K562 (cell line): ENCODE results near the gene LRP1. TPM values are rescaled to one million over a fixed set of nuclear protein-coding genes. Genes with fewer than 3 reads are reported as not detected.

Source experiments
- ATAC-seq: fragments of 200-7000 bp; cut with Tn5 transposase; 3 replicates; pipeline ENCODE4 v1.9.1; 2020; ENCODE audit warnings: moderate library complexity
- BruUV-seq: library from RNA; stranded (reverse); fragments of 400-500 nt; replicated peaks from 2 replicates; lab custom pipeline; 2021; lab: Mats Ljungman, UMichigan
- CTCF ChIA-PET: fragments of 300-600 bp; formaldehyde crosslinking; extraction: SDS; loops from one replicate; lab custom pipeline; 2021; ENCODE audit warnings: low intra/inter-chr PET ratio; lab: Yijun Ruan, JAX
- POLR2A ChIA-PET: fragments of 300-600, 350-650 bp; sonication (Branson Sonifier 250); formaldehyde crosslinking; extraction: SDS; loops from one replicate; lab custom pipeline; 2021; ENCODE audit warnings: antibody characterized with exemption, inconsistent platforms; lab: Yijun Ruan, JAX
- DNase-seq, 4 experiments: peaks; one replicate each; pipeline versions ENCODE4 v3.0.0 to v3.0.0-alpha.2; 2011 to 2018; ENCODE audit warnings: low spot score in 3 of 4, mixed read lengths in 3 of 4; ENCODE audit errors: extremely low read depth in 1 of 4
- FAIRE-seq: peaks from 2 replicates; lab custom pipeline; 2011; peaks lifted over from hg19 to GRCh38; lab: Jason Lieb, UNC
- H2AFZ ChIP-seq: 2 replicates; pipeline ENCODE4 v1.6.0; 2011; ENCODE audit warnings: low read depth, low read length, control low read depth, inconsistent platforms
- H3K27ac ChIP-seq: fragments of 200-600 bp; 3 replicates; pipeline ENCODE4 v1.8.0; 2011; ENCODE audit warnings: low read depth, mild to moderate bottlenecking, control low read depth, inconsistent platforms, low read length, moderate library complexity, mixed read lengths; ENCODE audit errors: extremely low read depth
- H3K27me3 ChIP-seq, 2 experiments: fragments of 300-600 bp in 1 of 2; 2 replicates in 1 of 2; 3 replicates in 1 of 2; pipeline versions ENCODE4 v1.6.0 to v1.8.0; 2011; ENCODE audit warnings: inconsistent platforms in 2 of 2, low read length in 2 of 2, mild to moderate bottlenecking in 1 of 2, mixed read lengths in 1 of 2, moderate library complexity in 1 of 2; ENCODE audit not compliant: control insufficient read depth in 2 of 2, insufficient read depth in 2 of 2
- H3K36me3 ChIP-seq: fragments of 300-600 bp; 3 replicates; pipeline ENCODE4 v1.8.0; 2011; ENCODE audit warnings: mild to moderate bottlenecking, low read length, inconsistent platforms; ENCODE audit not compliant: control insufficient read depth, insufficient read depth
- H3K4me1 ChIP-seq, 2 experiments: fragments of 200-600 bp in 1 of 2; replicated peaks in 1 of 2; 2 replicates in 1 of 2; 3 replicates in 1 of 2; pipeline versions ENCODE4 v1.5.1 to v1.8.0; 2011; ENCODE audit warnings: inconsistent platforms in 2 of 2, low read length in 2 of 2, mild to moderate bottlenecking in 1 of 2, mixed read lengths in 1 of 2, moderate library complexity in 1 of 2; ENCODE audit not compliant: control insufficient read depth in 2 of 2, insufficient read depth in 2 of 2
- H3K4me2 ChIP-seq: 2 replicates; pipeline ENCODE4 v1.6.1; 2011; ENCODE audit warnings: low read length, control low read depth, inconsistent platforms, mixed read lengths; ENCODE audit not compliant: insufficient read depth
- H3K4me3 ChIP-seq: fragments of 200-600 bp; sonication (generic), shearing (Covaris generic); 2 replicates; pipeline ENCODE4 v1.5.1; 2016; ENCODE audit warnings: control low read depth, inconsistent platforms
- H3K79me2 ChIP-seq: fragments of 200-600 bp; 3 replicates; pipeline ENCODE4 v1.8.0; 2011; ENCODE audit warnings: low read length, inconsistent platforms; ENCODE audit not compliant: control insufficient read depth, insufficient read depth
- H3K9ac ChIP-seq, 2 experiments: 2 replicates each; pipeline versions ENCODE4 v1.6.0 to v1.6.1; 2011; ENCODE audit warnings: low read depth in 2 of 2, low read length in 2 of 2, control low read depth in 1 of 2, inconsistent platforms in 1 of 2, mild to moderate bottlenecking in 1 of 2, mixed read lengths in 1 of 2; ENCODE audit not compliant: insufficient read depth in 1 of 2
- H3K9me1 ChIP-seq: one replicate; pipeline ENCODE4 v1.6.0; 2011; ENCODE audit warnings: inconsistent platforms, mild to moderate bottlenecking, low read length, moderate library complexity; ENCODE audit not compliant: control insufficient read depth, insufficient read depth
- H3K9me3 ChIP-seq: replicated peaks from 2 replicates; pipeline ENCODE4 v1.5.1; 2011; ENCODE audit warnings: low read depth, low read length, inconsistent platforms; ENCODE audit not compliant: control insufficient read depth, insufficient read depth
- H4K20me1 ChIP-seq: replicated peaks from 2 replicates; pipeline ENCODE4 v1.6.1; 2011; ENCODE audit warnings: low read length, inconsistent platforms, mixed read lengths; ENCODE audit not compliant: control insufficient read depth, insufficient read depth
- CBX8 ChIP-seq: fragments of 200-600 bp; sonication (generic); IDR thresholded peaks from 2 replicates; pipeline ENCODE4 v1.6.1; 2012; ENCODE audit warnings: borderline replicate concordance, mixed run types, low read depth, mild to moderate bottlenecking, moderate library complexity, mixed read lengths, low read length, control low read depth, inconsistent platforms; ENCODE audit not compliant: poor library complexity, severe bottlenecking; ENCODE audit errors: extremely low read depth
- ELF1 ChIP-seq: fragments of 200-800 bp; sonication (Bioruptor generic); IDR thresholded peaks from 2 replicates; pipeline ENCODE4 v1.6.1; 2016; ENCODE audit warnings: missing genetic modification characterization, missing compliant biosample characterization
- FIP1L1 ChIP-seq: fragments of 200-400 bp; formaldehyde crosslinking; IDR thresholded peaks from 2 replicates; pipeline ENCODE4 v1.6.1; 2018; ENCODE audit warnings: mild to moderate bottlenecking, low read depth, low read length; ENCODE audit not compliant: poor library complexity, severe bottlenecking
- HMG20A ChIP-seq: fragments of 450-650 bp; formaldehyde crosslinking; conservative IDR thresholded peaks from 2 replicates; pipeline ENCODE4 v1.4.0; 2020; ENCODE audit warnings: mild to moderate bottlenecking, mixed read lengths
- ILK ChIP-seq: fragments of 450-650 bp; IDR thresholded peaks from 2 replicates; pipeline ENCODE4 v1.6.1; 2016; ENCODE audit warnings: missing genetic modification characterization, low read depth, mild to moderate bottlenecking, missing compliant biosample characterization, moderate library complexity, borderline replicate concordance
- KLF16 ChIP-seq: IDR thresholded peaks from 2 replicates; pipeline ENCODE4 v1.6.1; 2016; ENCODE audit warnings: antibody characterized with exemption
- MBD2 ChIP-seq: sonication (generic); IDR thresholded peaks from 2 replicates; pipeline ENCODE4 v1.6.1; 2016; ENCODE audit warnings: low read depth, borderline replicate concordance
- NONO ChIP-seq, 2 experiments: fragments of 200-400 bp in 1 of 2; fragments of 450-650 bp in 1 of 2; formaldehyde crosslinking in 1 of 2; IDR thresholded peaks; 2 replicates each; pipeline ENCODE4 v1.6.1; 2017; ENCODE audit warnings: low read depth in 2 of 2, mild to moderate bottlenecking in 2 of 2, moderate library complexity in 2 of 2, low read length in 1 of 2
- RBM17 ChIP-seq: fragments of 200-400 bp; formaldehyde crosslinking; IDR thresholded peaks from 2 replicates; pipeline ENCODE4 v1.6.1; 2017; ENCODE audit warnings: low read depth, mild to moderate bottlenecking, low read length, borderline replicate concordance
- SAP30 ChIP-seq: fragments of 200-600 bp; sonication (generic); IDR thresholded peaks from 2 replicates; pipeline ENCODE4 v1.6.1; 2012; ENCODE audit warnings: borderline replicate concordance, low read depth, mild to moderate bottlenecking, moderate library complexity, low read length, control low read depth, inconsistent platforms; ENCODE audit not compliant: insufficient read depth, poor library complexity, severe bottlenecking
- SETDB1 ChIP-seq: IDR thresholded peaks from one replicate; pipeline ENCODE4 v1.6.1; 2012; ENCODE audit warnings: low read length, control low read depth, inconsistent platforms
- SOX6 ChIP-seq: fragments of 450-650 bp; IDR thresholded peaks from 2 replicates; pipeline ENCODE4 v1.6.1; 2014; ENCODE audit warnings: mild to moderate bottlenecking
- ZBTB7A ChIP-seq: IDR thresholded peaks from 2 replicates; pipeline ENCODE4 v1.6.1; 2011; ENCODE audit warnings: low read depth, mild to moderate bottlenecking, low read length, moderate library complexity, borderline replicate concordance; ENCODE audit not compliant: control insufficient read depth
- ZNF431 ChIP-seq: sonication (generic); formaldehyde crosslinking; IDR thresholded peaks from 2 replicates; pipeline ENCODE4 v1.8.0; 2022; ENCODE audit warnings: mild to moderate bottlenecking, missing genetic modification reagents
- ZNF77 ChIP-seq: fragments of 250-450 bp; sonication (Bioruptor Pico); IDR thresholded peaks from 2 replicates; pipeline ENCODE4 v1.5.0; 2020
- ZZZ3 ChIP-seq: fragments of 450-650 bp; IDR thresholded peaks from 2 replicates; pipeline ENCODE4 v1.6.1; 2016; ENCODE audit warnings: antibody characterized with exemption, mild to moderate bottlenecking, moderate library complexity
- WGBS: fragments of 100-300 bp; shearing (Covaris generic); methylation state at CpG from one replicate; pipeline ENCODE4 v1.1.6; 2016; ENCODE audit warnings: low coverage, mixed read lengths; ENCODE audit not compliant: insufficient coverage; ENCODE audit errors: missing lambda C conversion rate; 5-methylcytosine and 5-hydroxymethylcytosine counted together
- in situ Hi-C: fragments of 300-500 bp; cut with MboI; formaldehyde crosslinking; loops from 4 replicates; pipeline ENCODE4 v1.15.0; 2018; ENCODE audit warnings: inconsistent platforms, mixed read lengths
- intact Hi-C: fragments of 100-400 bp; cut with micrococcal nuclease; formaldehyde crosslinking; loops from 2 replicates; pipeline ENCODE4 v1.14.2; 2022
- polyA plus RNA-seq, 8 experiments: library from polyadenylated mRNA; depleted of rRNA in 4 of 8; stranded (reverse) in 5 of 8; unstranded in 3 of 8; fragments of >200 nt; fragmentation: Nextera tagmentation in 2 of 8; fragmentation: Illumina TruSeq in 1 of 8; extraction: Ambion mirVana in 2 of 8; extraction: Trizol in 1 of 8; gene quantifications; 2 replicates each; pipeline versions ENCODE4 v1.2.1 to v1.2.3, GENCODE V29; 2011 to 2014; ENCODE audit warnings: inconsistent platforms in 1 of 8, missing spikeins in 1 of 8
- total RNA-seq, 7 experiments: library from RNA; depleted of rRNA in 6 of 7; stranded (reverse); fragments of >200 nt in 6 of 7; fragmentation: Illumina TruSeq in 2 of 7; extraction: Trizol in 2 of 7; gene quantifications; 2 replicates each; pipeline versions ENCODE4 v1.2.1 to v1.2.3, GENCODE V29; 2011 to 2021; ENCODE audit warnings: low replicate concordance in 1 of 7
- TF ChIP-seq, protein P1 (sequence below): fragments of 250-450 bp; sonication (Bioruptor Pico); IDR thresholded peaks from 2 replicates; pipeline ENCODE4 v1.8.0; 2021; ENCODE audit warnings: moderate library complexity, mild to moderate bottlenecking, inconsistent platforms

The LRP1 gene
- total and polyA plus RNA-seq, 9 of the 15 experiments (the other 6 are each of a cell fraction or from before 2014, with no cell fraction given), result 0.04 to 0.64 (median 0.19) TPM; not detected in 2

- ATAC-seq (no peak), FAIRE-seq (no peak), DNase-seq (peak in 1 of 4 experiments; percentile 4)
- Histone ChIP-seq H3K27me3 (no peaks in the 10 kb centered on the region), H3K4me2 (no peak overlapping the region), H3K9me3 (no peaks in the 10 kb centered on the region), H4K20me1 (no peaks in the 10 kb centered on the region), H2AFZ (no peak overlapping the region), H3K27ac (no peak overlapping the region), H3K9me1 (no peaks in the 10 kb centered on the region), H3K36me3 (peaks cover 39% of the 10 kb centered on the region), H3K9ac (no peak overlapping the region), H3K4me3 (no peak overlapping the region), H3K4me1 (peaks cover 29 to 56% of the 10 kb centered on the region in 2 experiments), H3K79me2 (peaks cover 4% of the 10 kb centered on the region; the same call in 1 of the 3 replicates)
- ChIA-PET CTCF (no interaction called here), POLR2A (interaction anchor here (2.2 kb wide), 1 partner anchor 9 kb away, joined by 7 read pairs; no protein-coding TSS in a partner anchor)
- in situ Hi-C loops, result no loop called here
- WGBS, result 91% methylated on average over 12 of the region's 14 CpGs
- BruUV-seq, result no TSS peak
- intact Hi-C loops, result no loop called here
- TF ChIP-seq HMG20A (CRISPR knock-in tag) (no peak), RBM17 (no peak), ZNF77 (CRISPR knock-in tag) (no peak), ZZZ3 (no peak), MBD2 (no peak), SETDB1 (no peak), KLF16 (no peak), ILK (tag) (no peak), ELF1 (tag) (no peak), CBX8 (no peak), FIP1L1 (no peak), ZNF431 (CRISPR knock-in tag) (no peak), ZBTB7A (no peak), SAP30 (no peak), SOX6 (no peak), NONO (IDR thresholded peaks at IDR 0.05; ENCODE audit: low read depth in 2 of 2, low read length in 1 of 2) (no peak)
- TF ChIP-seq, protein P1, sequence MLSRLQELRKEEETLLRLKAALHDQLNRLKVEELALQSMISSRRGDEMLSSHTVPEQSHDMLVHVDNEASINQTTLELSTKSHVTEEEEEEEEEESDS, result no peak
Measured at GRCh38 chr12:57105011-57105753, 23.1 kb upstream of the LRP1 start.
